Heart left ventricle (tissue), 13 donors: Measurements from ENCODE around the gene COL24A1.

ENCODE experiments used
- POLR2A ChIP-seq, 2 donors: fragments of 450-650 bp; IDR thresholded peaks; one replicate each; pipeline ENCODE4 v1.6.1; 2017; ENCODE audit warnings: antibody characterized with exemption in 2 of 2, mild to moderate bottlenecking in 2 of 2, moderate library complexity in 2 of 2
- TF ChIP-seq, protein P1 (sequence below), 12 donors: fragments of 200-600 bp; sonication (generic) in 4 of 12; IDR thresholded peaks; one replicate each; pipeline versions ENCODE4 v1.5.0 to v1.8.0; 2018 to 2022; ENCODE audit warnings: antibody characterized with exemption in 12 of 12, mild to moderate bottlenecking in 5 of 12
- donor health status: ischemic (EF 13 %, LVEDD 7.1; RV severe dilation, severe dysfunction).
- donor health status: DM: no; HTN: yes; CAD: no.
- donor health status: DM: no; HTN: no; CAD: no.
- donor health status: ischemic (EF 25% LVEDD 6.9; RV normal size, moderate dysfunction).
- donor health status: ischemic (EF 25% LVEDD 5.7; RV mildly dilated, moderate dysfunction).
- donor health status: ischemic (EF 35%, LVEDD 5.7; RV mildly dilated, moderate dysfunction).
- donor health status: nonischemic (EF 11% LVEDD 7.7; RV severe dilation, severe dysfunction).
- donor health status: DM: yes; HTN: yes; CAD: no.
- donor health status: PGD.
- donor health status: ischemic (EF 29% LVEDD 5.4; RV normal size, mild dysfunction).
- donor health status: nonischemic (EF 23%, LVEDD 6.1; RV moderate dilation, normal function).

DNA sequence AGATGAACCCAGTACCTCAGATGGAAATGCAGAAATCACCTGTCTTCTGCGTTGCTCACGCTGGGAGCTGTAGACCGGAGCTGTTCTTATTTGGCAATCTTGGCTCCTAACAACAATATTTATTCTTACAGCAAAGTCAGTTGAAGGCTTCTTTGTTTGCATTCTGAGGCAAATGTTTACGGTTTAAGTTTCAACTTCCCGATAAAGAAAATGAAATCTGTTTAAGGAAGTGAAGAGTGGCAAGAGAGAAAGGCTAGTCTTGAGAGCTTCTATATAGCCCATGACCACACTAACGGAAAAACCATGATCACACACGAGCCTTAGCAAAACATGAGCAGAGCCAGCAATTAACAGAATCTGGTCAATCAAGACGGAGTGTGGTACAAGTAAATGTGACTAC is 325.7 kb downstream of the COL24A1 start:
- TF ChIP-seq, protein P1, sequence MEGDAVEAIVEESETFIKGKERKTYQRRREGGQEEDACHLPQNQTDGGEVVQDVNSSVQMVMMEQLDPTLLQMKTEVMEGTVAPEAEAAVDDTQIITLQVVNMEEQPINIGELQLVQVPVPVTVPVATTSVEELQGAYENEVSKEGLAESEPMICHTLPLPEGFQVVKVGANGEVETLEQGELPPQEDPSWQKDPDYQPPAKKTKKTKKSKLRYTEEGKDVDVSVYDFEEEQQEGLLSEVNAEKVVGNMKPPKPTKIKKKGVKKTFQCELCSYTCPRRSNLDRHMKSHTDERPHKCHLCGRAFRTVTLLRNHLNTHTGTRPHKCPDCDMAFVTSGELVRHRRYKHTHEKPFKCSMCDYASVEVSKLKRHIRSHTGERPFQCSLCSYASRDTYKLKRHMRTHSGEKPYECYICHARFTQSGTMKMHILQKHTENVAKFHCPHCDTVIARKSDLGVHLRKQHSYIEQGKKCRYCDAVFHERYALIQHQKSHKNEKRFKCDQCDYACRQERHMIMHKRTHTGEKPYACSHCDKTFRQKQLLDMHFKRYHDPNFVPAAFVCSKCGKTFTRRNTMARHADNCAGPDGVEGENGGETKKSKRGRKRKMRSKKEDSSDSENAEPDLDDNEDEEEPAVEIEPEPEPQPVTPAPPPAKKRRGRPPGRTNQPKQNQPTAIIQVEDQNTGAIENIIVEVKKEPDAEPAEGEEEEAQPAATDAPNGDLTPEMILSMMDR (IDR thresholded peaks at IDR 0.05), result no peak
- TF ChIP-seq POLR2A (IDR thresholded peaks at IDR 0.05), result no peak
